GM10248 (cell line): ENCODE measurements around the gene YY1.
A peak's percentile ranks its signal among the peaks of the same experiment; 100 is the strongest.

Source experiments
- CTCF ChIA-PET: fragments of 300-600 bp; sonication (Branson Sonifier 250); formaldehyde crosslinking; extraction: SDS; loops from one replicate; lab custom pipeline; 2021; ENCODE audit warnings: antibody characterized with exemption; lab: Yijun Ruan, JAX
- POLR2A ChIA-PET: fragments of 350-650 bp; sonication (Branson Sonifier 250); formaldehyde crosslinking; extraction: SDS; loops from one replicate; lab custom pipeline; 2020; ENCODE audit warnings: antibody characterized with exemption; lab: Yijun Ruan, JAX
- DNase-seq: peaks from one replicate; pipeline ENCODE4 v3.0.0; 2012; ENCODE audit errors: extremely low spot score
- TF ChIP-seq, protein P1 (sequence below): IDR thresholded peaks from 2 replicates; pipeline ENCODE4 v1.5.1; 2012; ENCODE audit warnings: mild to moderate bottlenecking, low read depth; ENCODE audit errors: extremely low read depth, missing control alignments, control extremely low read depth

YY1 gene

DNA sequence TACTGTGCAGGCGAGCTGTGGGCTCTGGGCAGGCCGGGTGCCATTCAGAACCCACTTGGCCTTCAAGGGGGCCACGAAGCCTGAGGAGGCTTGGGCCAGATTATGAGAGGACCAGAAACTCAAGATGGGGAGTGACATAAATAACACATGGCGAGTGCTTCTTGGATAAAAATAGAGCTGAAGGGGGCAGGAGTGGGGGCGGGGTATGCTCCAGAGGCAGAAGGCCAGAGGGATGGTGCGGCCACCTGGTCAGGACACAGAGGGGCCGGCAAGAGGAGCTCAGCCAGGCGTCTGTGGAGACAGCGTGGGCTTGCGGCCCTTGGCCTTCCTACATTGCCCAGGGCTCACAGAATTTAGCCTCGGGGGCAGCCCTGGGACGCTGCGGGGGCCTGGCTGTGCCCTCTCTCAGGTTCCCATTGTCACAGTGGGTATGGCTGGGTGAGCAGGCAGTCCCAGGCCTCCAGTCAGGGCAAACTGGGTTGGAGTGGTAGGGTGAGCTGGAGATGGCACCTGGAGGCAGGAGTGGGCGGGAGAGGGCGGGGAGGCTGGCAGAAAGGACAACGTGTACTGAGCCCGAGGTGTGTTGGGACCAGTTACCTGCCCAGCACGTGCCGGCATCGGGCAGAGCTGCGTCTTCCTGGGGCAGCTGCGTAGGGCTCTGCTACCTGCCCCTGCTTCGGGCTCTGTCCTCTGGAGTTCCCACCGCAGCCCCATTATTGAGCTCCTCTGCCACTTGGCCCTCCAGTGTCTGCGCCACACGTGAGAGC, 74.7 kb downstream of the YY1 start:
- TF ChIP-seq, protein P1, sequence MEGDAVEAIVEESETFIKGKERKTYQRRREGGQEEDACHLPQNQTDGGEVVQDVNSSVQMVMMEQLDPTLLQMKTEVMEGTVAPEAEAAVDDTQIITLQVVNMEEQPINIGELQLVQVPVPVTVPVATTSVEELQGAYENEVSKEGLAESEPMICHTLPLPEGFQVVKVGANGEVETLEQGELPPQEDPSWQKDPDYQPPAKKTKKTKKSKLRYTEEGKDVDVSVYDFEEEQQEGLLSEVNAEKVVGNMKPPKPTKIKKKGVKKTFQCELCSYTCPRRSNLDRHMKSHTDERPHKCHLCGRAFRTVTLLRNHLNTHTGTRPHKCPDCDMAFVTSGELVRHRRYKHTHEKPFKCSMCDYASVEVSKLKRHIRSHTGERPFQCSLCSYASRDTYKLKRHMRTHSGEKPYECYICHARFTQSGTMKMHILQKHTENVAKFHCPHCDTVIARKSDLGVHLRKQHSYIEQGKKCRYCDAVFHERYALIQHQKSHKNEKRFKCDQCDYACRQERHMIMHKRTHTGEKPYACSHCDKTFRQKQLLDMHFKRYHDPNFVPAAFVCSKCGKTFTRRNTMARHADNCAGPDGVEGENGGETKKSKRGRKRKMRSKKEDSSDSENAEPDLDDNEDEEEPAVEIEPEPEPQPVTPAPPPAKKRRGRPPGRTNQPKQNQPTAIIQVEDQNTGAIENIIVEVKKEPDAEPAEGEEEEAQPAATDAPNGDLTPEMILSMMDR: no peak
- ChIA-PET CTCF (interaction anchor here (0.9 to 2.5 kb wide), 6 partner anchors 11 to 90 kb away, joined by 3 to 10 read pairs (median 6); no protein-coding TSS in a partner anchor), POLR2A (interaction anchor here (0.6 kb wide), 1 partner anchor 72 kb away, joined by 5 read pairs; no protein-coding TSS in a partner anchor)
- DNase-seq: no peak

DNA sequence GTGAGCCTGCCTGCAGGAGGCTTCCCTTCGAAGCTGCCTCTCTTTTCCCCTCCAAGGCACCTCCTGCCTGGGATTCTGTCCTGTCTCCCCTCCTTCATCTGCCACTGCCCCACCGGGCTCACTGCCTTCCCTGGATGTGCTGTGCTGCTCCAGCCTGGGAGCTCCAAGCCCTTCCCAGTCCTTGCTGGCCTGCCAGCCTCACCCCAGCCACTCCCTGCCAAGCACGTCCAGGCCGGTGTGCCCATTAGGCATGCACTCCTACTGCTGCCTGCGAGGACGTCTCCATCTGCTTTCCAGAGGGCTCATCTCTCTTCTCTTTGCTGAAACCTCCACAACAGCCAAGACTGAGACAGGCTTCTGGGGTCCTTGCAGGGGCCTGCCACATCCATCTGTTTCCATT, 75.8 kb downstream of the YY1 start:
- ChIA-PET CTCF (interaction anchor here (1.5 to 2.5 kb wide), 2 partner anchors 12 to 47 kb away, joined by 6 to 7 read pairs; no protein-coding TSS in a partner anchor), POLR2A (no interaction called here)
- no peak for DNase-seq
- TF ChIP-seq, protein P1: no peak

DNA sequence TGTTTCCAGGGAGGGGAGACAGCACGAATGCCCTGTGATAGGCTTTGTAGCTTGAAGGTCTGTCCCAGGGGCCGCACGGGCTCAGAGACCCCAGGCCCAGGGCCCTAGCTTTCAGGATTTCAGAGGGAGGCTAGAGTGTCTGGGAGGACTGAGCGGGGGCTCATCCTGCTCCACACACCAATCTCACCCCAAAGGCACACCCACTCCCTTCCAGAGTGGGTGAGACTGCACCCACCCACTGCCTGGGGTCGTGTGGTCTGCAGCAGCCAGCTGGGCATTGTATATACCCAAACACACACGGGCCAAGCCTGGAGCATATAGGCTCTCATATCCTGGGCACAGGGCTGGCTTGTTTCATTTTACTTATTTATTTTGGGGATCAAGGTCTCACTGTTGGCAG, 78.4 kb downstream of the YY1 start:
- DNase-seq: no peak
- ChIA-PET POLR2A (no interaction called here), CTCF (interaction anchor here (0.6 to 3.3 kb wide), 4 partner anchors 9 to 35 kb away, joined by 3 to 16 read pairs (median 6); no protein-coding TSS in a partner anchor)
- TF ChIP-seq, protein P1: no peak

DNA sequence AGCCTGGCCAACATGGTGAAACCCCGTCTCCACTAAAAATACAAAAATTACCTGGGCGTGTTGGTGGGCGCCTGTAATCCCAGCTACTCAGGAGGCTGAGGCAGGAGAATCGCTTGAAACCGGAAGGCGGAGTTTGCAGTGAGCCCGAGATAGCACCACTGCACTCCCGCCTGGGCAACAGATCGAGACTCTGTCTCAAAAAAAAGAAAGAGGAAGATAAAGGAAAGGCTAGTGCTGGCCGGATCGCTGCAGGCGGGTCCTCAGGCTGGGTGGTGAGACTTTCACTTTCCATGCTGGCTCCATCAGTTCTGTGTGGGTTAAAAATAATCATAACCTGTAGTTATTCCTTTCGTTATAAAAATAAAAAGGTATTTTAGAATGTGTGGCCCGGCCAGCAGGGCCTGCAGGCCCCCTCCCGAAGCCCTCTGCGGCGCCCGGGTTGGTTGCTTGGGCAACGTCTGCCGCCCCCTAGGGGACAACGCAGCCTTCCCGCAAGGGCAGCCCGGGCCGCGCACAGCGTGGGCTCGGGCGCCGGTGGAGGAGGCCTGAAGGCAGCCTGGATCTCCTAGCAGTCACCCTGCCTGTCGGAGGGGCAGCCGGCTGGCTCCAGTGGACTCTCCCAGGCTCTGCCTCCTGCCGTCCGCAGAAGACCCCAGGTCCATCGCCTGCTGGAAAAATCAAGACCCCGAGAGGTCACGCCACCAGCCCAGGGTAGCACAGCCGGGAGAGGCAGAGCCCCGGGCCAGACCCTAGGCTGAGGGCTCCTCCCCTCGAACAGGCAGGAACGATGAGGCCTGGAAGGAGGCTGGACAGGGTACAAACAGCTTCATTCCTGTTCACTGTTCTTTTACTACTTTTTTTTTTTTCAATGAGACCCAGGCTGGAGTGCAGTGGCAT, 79.2 kb downstream of the YY1 start:
- peak; percentile 83 for DNase-seq
- ChIA-PET CTCF (interaction anchor here (0.6 to 3.3 kb wide), 11 partner anchors 8 to 72 kb away, joined by 3 to 16 read pairs (median 5); no protein-coding TSS in a partner anchor), POLR2A (interaction anchor here (0.6 kb wide), 1 partner anchor 168 kb away, joined by 3 read pairs; no protein-coding TSS in a partner anchor)
- TF ChIP-seq, protein P1: peak; percentile 79

DNA sequence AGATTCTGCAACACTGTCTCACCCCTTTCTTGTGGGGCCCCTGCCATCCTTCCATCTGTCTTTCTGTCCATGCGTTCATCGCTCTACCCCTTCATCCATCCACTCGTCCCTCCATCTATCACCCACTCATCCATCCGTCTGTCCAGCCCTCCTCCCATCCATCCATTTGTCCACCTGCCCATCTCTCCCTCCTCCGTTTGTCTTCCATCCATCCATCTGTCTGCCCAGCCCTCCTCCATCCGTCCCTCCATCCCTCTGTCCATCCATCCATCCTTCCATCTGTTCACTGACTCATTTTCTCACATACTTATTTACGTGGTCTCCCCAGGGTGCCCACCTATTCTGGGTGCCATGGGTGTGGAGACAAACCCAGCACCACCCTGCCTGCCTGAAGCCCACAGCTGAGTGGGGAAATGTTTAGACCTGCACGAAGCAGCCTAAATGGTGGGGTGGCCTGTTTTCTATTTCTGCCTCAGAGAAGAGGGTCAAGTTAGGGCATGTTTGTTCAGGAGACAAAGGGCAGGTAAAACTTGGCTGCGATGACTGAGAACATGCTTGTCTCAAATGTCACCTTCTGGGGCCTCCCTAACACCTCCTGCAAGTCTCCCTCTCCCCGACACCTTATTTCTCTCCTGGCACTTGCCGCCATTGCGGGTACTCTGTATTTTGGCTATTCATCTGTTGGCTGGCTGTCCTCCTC, 81.4 kb downstream of the YY1 start:
- ChIA-PET POLR2A (no interaction called here), CTCF (interaction anchor here (1.2 to 3.3 kb wide), 4 partner anchors 13 to 35 kb away, joined by 3 to 16 read pairs (median 6); no protein-coding TSS in a partner anchor)
- TF ChIP-seq, protein P1: no peak
- DNase-seq: no peak
